Cardiac septum (tissue), 1 donor: ENCODE results near the gene PRKG2. TPM values are rescaled to one million over a fixed set of nuclear protein-coding genes. Genes with fewer than 3 reads are reported as not detected.

Experiments used
- DNase-seq: peaks from one replicate; pipeline ENCODE4 v3.0.0-alpha.2; 2020; ENCODE audit warnings: low spot score
- intact Hi-C: fragments of 100-400 bp; cut with DNase I; formaldehyde crosslinking; loops from one replicate; pipeline ENCODE4 v1.14.0; 2022
- total RNA-seq: library from RNA; stranded (reverse); fragmentation: NEBNext Ultra II Directional; extraction: Animal tissue kit (Norgen Biotek cat#: 25700); gene quantifications from one replicate; pipeline ENCODE4 v1.2.1, GENCODE V29; 2021
- donor health status: DM: no; HTN: no; CAD: no.

The PRKG2 gene
- total RNA-seq, 1 donor from 2014 or later, result 0.48 TPM

- DNase-seq, result no peak
- intact Hi-C loops, result no loop called here
These were observed 6.5 kb upstream of the PRKG2 start for GRCh38 chr4:81221303-81222081.

DNA sequence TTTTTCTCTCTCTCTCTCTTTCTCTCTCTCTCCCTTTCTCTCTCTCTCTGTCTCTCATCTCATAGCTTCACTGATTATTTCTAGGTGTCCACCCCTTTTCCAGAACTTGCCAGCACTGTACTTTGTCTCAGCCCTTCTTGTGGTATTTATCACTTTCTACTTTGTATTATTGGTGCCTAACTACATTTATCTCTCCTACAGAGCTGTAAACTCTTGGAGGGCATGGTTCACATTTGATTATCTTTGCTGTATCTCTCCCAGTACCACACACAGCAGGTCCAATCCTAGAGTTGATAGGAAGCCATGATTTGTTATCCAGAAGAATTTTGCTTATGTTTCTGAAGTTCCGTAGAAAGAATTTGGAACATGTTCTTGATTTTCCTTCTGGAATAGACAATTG is 5.2 kb upstream of the PRKG2 start:
- DNase-seq, result no peak
- intact Hi-C loops, result no loop called here

DNA sequence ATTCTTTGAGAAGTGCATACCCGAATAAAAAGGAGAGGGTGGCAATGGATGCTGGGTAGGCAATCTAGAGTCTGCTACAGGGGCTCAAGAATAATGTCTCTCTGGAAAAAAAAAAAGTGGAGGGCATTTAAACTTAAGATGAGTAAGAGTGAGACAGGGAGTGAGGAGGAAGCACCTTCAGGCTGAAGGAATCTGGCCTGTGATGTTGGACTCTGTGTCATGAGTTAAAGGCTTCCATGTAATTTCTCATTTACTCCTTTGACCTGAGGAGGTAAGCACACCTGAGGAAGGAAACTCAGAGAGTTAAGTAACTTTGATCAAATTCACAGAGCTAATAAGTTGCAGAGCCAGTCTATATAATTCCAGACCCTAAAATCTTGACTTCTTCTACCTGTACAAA is 3.2 kb upstream of the PRKG2 start:
- DNase-seq, result no peak
- intact Hi-C loops, result no loop called here

- no peak for DNase-seq
- intact Hi-C loops, result no loop called here
These were observed 2.8 kb upstream of the PRKG2 start for GRCh38 chr4:81217779-81218178.

- intact Hi-C loops, result no loop called here
- DNase-seq, result no peak
These were observed 909 bp upstream of the PRKG2 start for GRCh38 chr4:81215931-81216330.

DNA sequence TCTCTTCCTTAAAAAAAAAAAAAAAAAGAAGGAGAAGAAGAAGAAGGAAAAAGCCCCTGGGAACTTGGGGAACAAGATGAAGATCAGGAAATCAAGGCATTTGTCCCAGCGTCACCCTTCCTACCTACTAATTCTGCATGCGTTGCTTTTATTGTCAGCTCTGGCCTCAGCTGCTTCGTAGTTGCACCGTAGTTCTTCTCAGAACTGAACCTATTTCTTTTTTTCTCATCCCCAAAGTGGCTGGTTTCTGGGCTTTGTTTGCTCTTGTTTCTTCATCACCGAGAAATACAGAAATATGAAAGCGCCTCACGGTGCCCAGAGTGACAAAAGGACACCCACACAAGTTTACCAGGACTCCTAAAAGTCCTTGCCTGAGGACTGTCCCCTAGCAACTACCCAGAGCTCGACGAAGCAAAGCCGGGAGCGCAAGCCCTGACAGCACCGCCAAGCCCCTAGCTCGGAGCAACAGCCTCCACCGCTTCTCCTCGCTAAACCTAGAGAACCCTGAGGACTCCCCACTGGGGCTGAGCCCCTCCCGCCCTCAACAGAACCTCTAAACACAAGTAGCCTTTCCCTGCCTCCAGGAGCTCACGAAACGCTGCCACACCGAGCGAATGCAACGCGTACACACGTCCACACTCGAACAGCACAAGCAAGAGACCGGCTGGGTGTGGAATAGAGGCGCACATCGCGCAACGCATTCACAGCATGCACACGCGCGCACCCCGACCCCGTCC is 710 bp downstream of the PRKG2 start:
- no peak for DNase-seq
- intact Hi-C loops, result no loop called here

- no peak for DNase-seq
- intact Hi-C loops, result no loop called here
These were observed 1.4 kb downstream of the PRKG2 start for GRCh38 chr4:81213671-81214070.

DNA sequence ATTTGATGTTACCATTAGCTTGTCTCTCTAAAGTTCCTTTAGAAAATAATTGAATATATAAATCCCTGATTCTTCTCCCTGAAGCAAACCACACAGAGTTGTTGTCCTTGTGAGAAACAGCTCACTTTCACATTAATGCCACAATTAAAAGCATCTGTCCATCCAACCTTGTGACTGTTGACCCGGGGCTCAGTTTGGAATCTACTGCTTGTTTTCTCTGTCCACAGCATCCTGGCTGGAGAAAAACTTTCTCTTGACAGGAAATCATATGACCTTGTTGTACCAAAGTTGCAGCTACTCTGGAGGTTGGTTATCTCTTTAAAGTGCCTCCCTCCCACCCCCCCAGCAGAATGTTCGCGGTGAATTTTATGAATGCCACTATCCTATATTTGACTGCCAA is 3.1 kb downstream of the PRKG2 start:
- intact Hi-C loops, result no loop called here
- no peak for DNase-seq

DNA sequence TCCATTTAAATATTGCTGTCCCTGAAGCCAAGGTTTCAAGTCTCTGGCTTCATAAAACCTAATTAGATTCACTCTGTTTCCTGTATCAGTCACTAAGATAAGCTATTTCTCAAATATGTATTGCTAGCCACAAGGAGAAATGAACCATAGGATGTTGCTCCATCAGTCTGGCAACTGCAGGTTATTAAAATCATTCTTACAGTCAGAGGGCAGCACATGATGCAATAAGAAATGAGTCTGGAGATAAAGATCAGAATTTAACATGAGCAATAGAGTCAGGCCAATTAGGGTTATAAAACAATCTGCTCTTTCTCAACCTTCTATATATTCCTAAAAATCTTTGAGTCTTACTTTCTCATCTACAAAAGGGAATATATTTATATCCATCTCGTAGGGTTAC is 7.2 kb downstream of the PRKG2 start:
- intact Hi-C loops, result no loop called here
- no peak for DNase-seq

- no peak for DNase-seq
These were observed 9.7 kb downstream of the PRKG2 start for GRCh38 chr4:81205302-81205701.

GRCh38 chr4:81204571-81204970 is 10.5 kb downstream of the PRKG2 start:
- intact Hi-C loops, result no loop called here
- no peak for DNase-seq

More at GRCh38 chr4:81205302-81205701, 9.7 kb downstream of the PRKG2 start:
- intact Hi-C loops, result no loop called here

- intact Hi-C loops, result no loop called here
- DNase-seq, result no peak
These were observed 15.2 kb downstream of the PRKG2 start for GRCh38 chr4:81199831-81200230.

- intact Hi-C loops, result no loop called here
- DNase-seq, result no peak
These were observed 16.4 kb downstream of the PRKG2 start for GRCh38 chr4:81198609-81199008.

- DNase-seq, result no peak
- intact Hi-C loops, result no loop called here
These were observed 17.0 kb downstream of the PRKG2 start for GRCh38 chr4:81197864-81198524.

DNA sequence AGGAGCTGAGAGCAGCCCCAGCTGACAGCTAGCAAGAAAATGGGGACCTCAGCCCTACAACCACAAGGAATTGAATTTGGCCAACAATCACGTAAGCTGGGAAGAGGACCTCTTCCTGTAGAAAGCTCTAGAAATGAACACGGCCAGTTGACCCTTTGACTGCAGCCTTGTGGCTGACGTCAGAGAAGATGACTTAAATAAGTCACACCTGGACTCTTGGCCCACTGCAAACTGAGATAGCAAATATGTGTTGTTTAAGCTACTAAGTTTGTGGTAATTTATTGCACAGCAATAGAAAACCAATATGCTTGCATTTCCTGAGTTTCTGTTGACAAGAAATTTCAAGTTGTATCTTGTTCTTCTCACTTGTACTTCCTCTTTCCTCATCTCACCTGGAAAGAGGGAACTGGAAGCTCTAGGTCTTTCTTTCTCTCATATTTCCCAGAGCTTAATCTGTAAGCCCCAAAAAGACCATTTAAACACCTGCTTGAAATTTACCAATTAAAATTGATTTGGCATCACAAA is 18.8 kb downstream of the PRKG2 start:
- intact Hi-C loops, result no loop called here
- no peak for DNase-seq

GRCh38 chr4:81195475-81195874 is 19.5 kb downstream of the PRKG2 start:
- intact Hi-C loops, result no loop called here
- DNase-seq, result no peak

DNA sequence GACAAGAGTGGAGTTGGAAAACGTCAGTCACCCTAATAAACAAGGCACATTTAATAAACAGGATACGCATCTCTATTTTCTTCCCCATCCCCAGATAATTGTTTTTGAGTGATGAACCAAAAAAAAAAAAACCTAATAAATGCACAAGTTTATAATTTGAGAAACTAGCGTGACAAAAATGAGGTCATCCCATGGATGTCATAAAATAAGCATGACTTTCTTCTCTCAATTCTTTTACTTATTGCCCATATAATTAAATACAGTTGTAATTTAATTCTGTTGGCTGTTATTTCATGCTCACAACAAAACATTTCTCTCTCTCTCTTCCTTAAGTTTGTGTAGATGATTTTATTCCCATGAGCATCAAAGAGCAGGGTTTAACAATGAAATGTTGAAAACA is 20.7 kb downstream of the PRKG2 start:
- intact Hi-C loops, result no loop called here

GRCh38 chr4:81180916-81181315 is 34.1 kb downstream of the PRKG2 start:
- DNase-seq, result no peak
- intact Hi-C loops, result no loop called here

More for the DNA sequence above, 20.7 kb downstream of the PRKG2 start:
- DNase-seq, result no peak

GRCh38 chr4:81179326-81179725 is 35.7 kb downstream of the PRKG2 start:
- DNase-seq, result no peak
- intact Hi-C loops, result no loop called here

DNA sequence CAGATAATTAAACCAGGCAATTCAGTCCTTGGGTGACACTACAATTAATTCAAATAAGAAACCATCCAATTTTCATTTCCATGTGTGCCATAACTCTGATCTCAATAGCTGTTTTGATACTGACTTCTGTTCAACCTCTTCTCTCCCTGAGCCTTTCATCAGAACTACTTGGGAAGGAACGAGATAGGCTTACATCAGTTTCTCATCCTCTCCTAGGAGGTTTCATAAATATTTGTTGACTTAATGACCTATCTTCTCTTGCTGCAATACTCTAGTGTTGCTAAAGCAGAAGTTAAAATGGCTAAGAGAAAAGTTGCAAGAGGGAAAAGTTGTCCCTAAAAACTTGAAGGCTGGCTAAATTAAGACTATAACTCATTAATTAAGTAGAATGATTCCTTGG is 41.8 kb downstream of the PRKG2 start:
- intact Hi-C loops, result no loop called here
- no peak for DNase-seq
